A549 (cell line): Measurements from ENCODE around the gene SH3TC2. TPM values are rescaled to one million over a fixed set of nuclear protein-coding genes. Genes with fewer than 3 reads are reported as not detected.

Source experiments
- ATAC-seq, 2 experiments: fragments of 200-7000 bp in 1 of 2; fragments of >200 bp in 1 of 2; cut with Nextera tagmentation in 1 of 2; cut with Tn5 transposase in 1 of 2; 3 replicates each; pipeline versions ENCODE4 v1.8.0 to v1.9.1; 2018 to 2020; ENCODE audit warnings: mild to moderate bottlenecking in 1 of 2, moderate library complexity in 1 of 2
- CTCF ChIA-PET: fragments of 300-600 bp; sonication (Branson Sonifier 250); formaldehyde crosslinking; extraction: SDS; loops from one replicate; lab custom pipeline; 2021; ENCODE audit warnings: antibody characterized with exemption, inconsistent platforms; lab: Yijun Ruan, JAX
- POLR2A ChIA-PET: fragments of 350-600 bp; formaldehyde crosslinking; extraction: SDS; loops from one replicate; lab custom pipeline; 2021; ENCODE audit warnings: antibody characterized with exemption, inconsistent platforms; lab: Yijun Ruan, JAX
- DNase-seq, 2 experiments: peaks; one replicate each; pipeline versions ENCODE4 v3.0.0 to v3.0.0-alpha.2; 2011 to 2016; ENCODE audit warnings: low read depth in 1 of 2, low spot score in 1 of 2
- FAIRE-seq: peaks from 2 replicates; lab custom pipeline; 2011; peaks lifted over from hg19 to GRCh38; lab: Jason Lieb, UNC
- H3K27ac ChIP-seq, 2 experiments: fragments of >200 bp; sonication (Bioruptor Twin); formaldehyde crosslinking; 3 replicates each; pipeline ENCODE4 v1.5.1; 2016 to 2017
- H3K4me1 ChIP-seq: fragments of >200 bp; sonication (Bioruptor Twin); formaldehyde crosslinking; 3 replicates; pipeline ENCODE4 v1.6.1; 2016
- H3K4me2 ChIP-seq: fragments of >200 bp; sonication (Bioruptor Twin); formaldehyde crosslinking; 3 replicates; pipeline ENCODE4 v1.6.1; 2016
- H3K4me3 ChIP-seq: fragments of >200 bp; sonication (Bioruptor Twin); formaldehyde crosslinking; 3 replicates; pipeline ENCODE4 v1.5.1; 2016
- H3K9me3 ChIP-seq: fragments of >200 bp; sonication (Bioruptor Twin); formaldehyde crosslinking; 3 replicates; pipeline ENCODE4 v1.6.1; 2016
- ATOH8 ChIP-seq: fragments of 250-450 bp; sonication (Bioruptor Pico); IDR thresholded peaks from 2 replicates; pipeline ENCODE4 v1.5.0; 2020; ENCODE audit warnings: low read depth, mild to moderate bottlenecking, moderate library complexity
- BHLHE40 ChIP-seq: IDR thresholded peaks from 2 replicates; pipeline ENCODE4 v1.6.1; 2012; ENCODE audit warnings: low read depth, low read length, inconsistent platforms
- CEBPB ChIP-seq, 2 experiments: fragments of >200 bp in 1 of 2; sonication (Bioruptor Twin) in 1 of 2; formaldehyde crosslinking in 1 of 2; IDR thresholded peaks; 2 replicates each; pipeline ENCODE4 v1.6.1; 2012 to 2016
- CHD2 ChIP-seq: fragments of 150-350 bp; IDR thresholded peaks from 2 replicates; pipeline ENCODE4 v1.6.1; 2014; ENCODE audit warnings: low read length; ENCODE audit not compliant: partially characterized antibody
- CTCF ChIP-seq: fragments of >200 bp; sonication (Bioruptor Twin); formaldehyde crosslinking; IDR thresholded peaks from 3 replicates; pipeline ENCODE4 v1.5.1; 2016
- EHMT2 ChIP-seq: fragments of 200-600 bp; sonication (generic); IDR thresholded peaks from 2 replicates; pipeline ENCODE4 v1.6.1; 2016; ENCODE audit warnings: antibody characterized with exemption, low read depth, mild to moderate bottlenecking, moderate library complexity
- FOSB ChIP-seq: fragments of 250-450 bp; sonication (Bioruptor Pico); IDR thresholded peaks from 2 replicates; pipeline ENCODE4 v1.5.0; 2020; ENCODE audit warnings: mild to moderate bottlenecking, moderate library complexity
- FOSL2 ChIP-seq, 2 experiments: fragments of 450-650 bp in 1 of 2; fragments of >200 bp in 1 of 2; sonication (Bioruptor Twin) in 1 of 2; formaldehyde crosslinking; IDR thresholded peaks; 2 replicates each; pipeline versions ENCODE4 v1.5.0 to v1.6.1; 2016 to 2020; ENCODE audit warnings: mild to moderate bottlenecking in 1 of 2, moderate library complexity in 1 of 2
- HES2 ChIP-seq: fragments of >200 bp; sonication (Bioruptor Twin); formaldehyde crosslinking; IDR thresholded peaks from 2 replicates; pipeline ENCODE4 v1.6.1; 2016
- HEYL ChIP-seq: fragments of 250-450 bp; sonication (Bioruptor Pico); IDR thresholded peaks from 2 replicates; pipeline ENCODE4 v1.8.0; 2021; ENCODE audit warnings: mild to moderate bottlenecking, moderate library complexity
- HOXB5 ChIP-seq: fragments of 250-450 bp; sonication (Bioruptor Pico); IDR thresholded peaks from 2 replicates; pipeline ENCODE4 v1.5.0; 2020; ENCODE audit warnings: mild to moderate bottlenecking, moderate library complexity
- JUNB ChIP-seq: fragments of >200 bp; sonication (Bioruptor Twin); formaldehyde crosslinking; IDR thresholded peaks from 2 replicates; pipeline ENCODE4 v1.6.1; 2016
- MAX ChIP-seq: IDR thresholded peaks from 2 replicates; pipeline ENCODE4 v1.6.1; 2012
- MAZ ChIP-seq: fragments of 150-350 bp; IDR thresholded peaks from 2 replicates; pipeline ENCODE4 v1.6.1; 2014; ENCODE audit warnings: antibody characterized with exemption, low read depth, low read length, borderline replicate concordance
- NR3C1 ChIP-seq: fragments of >200 bp; sonication (Bioruptor Twin); formaldehyde crosslinking; IDR thresholded peaks from 3 replicates; pipeline ENCODE4 v1.6.1; 2017
- RAD21 ChIP-seq, 2 experiments: fragments of >200 bp in 1 of 2; sonication (Bioruptor Twin) in 1 of 2; formaldehyde crosslinking in 1 of 2; IDR thresholded peaks in 1 of 2; conservative IDR thresholded peaks in 1 of 2; 2 replicates in 1 of 2; 3 replicates in 1 of 2; pipeline ENCODE4 v1.6.1; 2012 to 2018; ENCODE audit warnings: inconsistent platforms in 1 of 2
- RARB ChIP-seq: fragments of 250-450 bp; sonication (Bioruptor Pico); IDR thresholded peaks from 2 replicates; pipeline ENCODE4 v1.8.0; 2021; ENCODE audit warnings: mild to moderate bottlenecking, moderate library complexity
- SMC3 ChIP-seq: fragments of >200 bp; sonication (Bioruptor Twin); formaldehyde crosslinking; IDR thresholded peaks from 3 replicates; pipeline ENCODE4 v1.6.1; 2018; ENCODE audit warnings: inconsistent platforms
- TP53 ChIP-seq: fragments of 250-450 bp; sonication (Bioruptor Pico); IDR thresholded peaks from 2 replicates; pipeline ENCODE4 v1.5.0; 2021; ENCODE audit warnings: mild to moderate bottlenecking, moderate library complexity
- ZSCAN20 ChIP-seq: fragments of 250-450 bp; sonication (Bioruptor Pico); IDR thresholded peaks from 2 replicates; pipeline ENCODE4 v1.8.0; 2022; ENCODE audit warnings: mild to moderate bottlenecking, moderate library complexity
- WGBS: methylation state at CpG from one replicate; pipeline ENCODE4 v1.1.6; 2017; ENCODE audit errors: missing lambda C conversion rate; 5-methylcytosine and 5-hydroxymethylcytosine counted together
- polyA plus RNA-seq, 4 experiments: library from polyadenylated mRNA; depleted of rRNA in 3 of 4; stranded (reverse); fragments of >200 nt; fragmentation: RNase III in 1 of 4; extraction: RNeasy Plus Mini Kit Qiagen cat#74134 plus additional on column Dnase treatment in 1 of 4; gene quantifications; 2 replicates in 3 of 4; 3 replicates in 1 of 4; pipeline ENCODE4 v1.2.3, GENCODE V29; 2011 to 2017

Gene SH3TC2
- polyA plus RNA-seq, 2 of the 4 experiments (the other 2 are of a cell fraction): 0.06 to 0.34 TPM

GRCh38 chr5:149036970-149037369, 25.9 kb downstream of the SH3TC2 start:
- FAIRE-seq: no peak

GRCh38 chr5:149036168-149036567, 26.7 kb downstream of the SH3TC2 start:
- Histone ChIP-seq H3K4me1 (peaks cover 7% of the 10 kb centered on the region; the same call in 1 of the 3 replicates), H3K4me3 (no peak overlapping the region), H3K9me3 (no peaks in the 10 kb centered on the region), H3K27ac (no peak overlapping the region), H3K4me2 (no peak overlapping the region)
- ChIA-PET CTCF (interaction anchor here (0.9 to 16.9 kb wide), 38 partner anchors 9 to 856 kb away, joined by 3 to 432 read pairs (median 8); no protein-coding TSS in a partner anchor), POLR2A (no interaction called here)
- no peak for TF ChIP-seq HES2
- DNase-seq (no peak), FAIRE-seq (no peak), ATAC-seq (no peak)
- 69% methylated on average over 3 of the region's 3 CpGs for WGBS

More at GRCh38 chr5:149036970-149037369, 25.9 kb downstream of the SH3TC2 start:
- ChIA-PET CTCF (interaction anchor here (0.9 to 16.9 kb wide), 19 partner anchors 10 to 857 kb away, joined by 4 to 432 read pairs (median 11); no protein-coding TSS in a partner anchor), POLR2A (no interaction called here)
- ATAC-seq: no peak
- H3K4me2 ChIP-seq: no peak overlapping the region
- H3K4me3 ChIP-seq: no peak overlapping the region
- TF ChIP-seq MAZ: no peak
- no peak for TF ChIP-seq ATOH8 (CRISPR knock-in tag)
- no peak for TF ChIP-seq BHLHE40
- no peak for TF ChIP-seq CEBPB (IDR thresholded peaks at IDR 0.05)
- no peak for TF ChIP-seq MAX
- no peak for TF ChIP-seq ZSCAN20 (CRISPR knock-in tag)
- TF ChIP-seq FOSB (CRISPR knock-in tag): no peak
- TF ChIP-seq NR3C1: no peak
- TF ChIP-seq RAD21 (conservative IDR thresholded peaks at IDR 0.05 in 1 of 2, IDR thresholded peaks at IDR 0.05 in 1 of 2): no peak
- TF ChIP-seq CHD2: no peak
- TF ChIP-seq EHMT2: no peak
- no peak for TF ChIP-seq FOSL2 (IDR thresholded peaks at IDR 0.05)
- no peak for TF ChIP-seq FOSL2 (CRISPR knock-in tag; IDR thresholded peaks at IDR 0.05)
- H3K4me1 ChIP-seq: peaks cover 7% of the 10 kb centered on the region; the same call in 1 of the 3 replicates
- 32% methylated on average over 2 of the region's 2 CpGs for WGBS
- no peak overlapping the region for H3K27ac ChIP-seq
- no peak for DNase-seq
- no peaks in the 10 kb centered on the region for H3K9me3 ChIP-seq

GRCh38 chr5:149035372-149035790, 27.5 kb downstream of the SH3TC2 start:
- Histone ChIP-seq H3K9me3 (no peaks in the 10 kb centered on the region), H3K4me3 (no peak overlapping the region), H3K27ac (no peak overlapping the region), H3K4me2 (no peak overlapping the region), H3K4me1 (peaks cover 7% of the 10 kb centered on the region; the same call in 1 of the 3 replicates)
- POLR2A ChIA-PET: no interaction called here
- CTCF ChIA-PET: interaction anchor here (0.6 to 16.9 kb wide), 74 partner anchors 9 to 856 kb away, joined by 3 to 432 read pairs (median 4); partner anchors contain the start of gene ADRB2
- 11% methylated on average over 8 of the region's 8 CpGs for WGBS
- no peak for FAIRE-seq
- DNase-seq: peak; percentile 57 to 79
- TF ChIP-seq SMC3: peak; percentile 90
- peak; percentile 59 to 69 for TF ChIP-seq CEBPB (IDR thresholded peaks at IDR 0.05)
- no peak for TF ChIP-seq HOXB5
- peak; percentile 93 for TF ChIP-seq CTCF
- no peak for TF ChIP-seq HEYL
- TF ChIP-seq RAD21 (conservative IDR thresholded peaks at IDR 0.05 in 1 of 2, IDR thresholded peaks at IDR 0.05 in 1 of 2): peak; percentile 92 to 95
- TF ChIP-seq TP53: 0 out of 2 replicates have a peak, but pooled peaks have one; percentile 44
- TF ChIP-seq JUNB: no peak
- TF ChIP-seq RARB: no peak
- peak; percentile 95 to 99 for ATAC-seq
